ENCODE data around the gene MARS1. TPM values are rescaled to one million over a fixed set of nuclear protein-coding genes. Genes with fewer than 3 reads are reported as not detected.

MARS1 gene
- total RNA-seq, 1 donor from 2014 or later = 257 TPM

DNA sequence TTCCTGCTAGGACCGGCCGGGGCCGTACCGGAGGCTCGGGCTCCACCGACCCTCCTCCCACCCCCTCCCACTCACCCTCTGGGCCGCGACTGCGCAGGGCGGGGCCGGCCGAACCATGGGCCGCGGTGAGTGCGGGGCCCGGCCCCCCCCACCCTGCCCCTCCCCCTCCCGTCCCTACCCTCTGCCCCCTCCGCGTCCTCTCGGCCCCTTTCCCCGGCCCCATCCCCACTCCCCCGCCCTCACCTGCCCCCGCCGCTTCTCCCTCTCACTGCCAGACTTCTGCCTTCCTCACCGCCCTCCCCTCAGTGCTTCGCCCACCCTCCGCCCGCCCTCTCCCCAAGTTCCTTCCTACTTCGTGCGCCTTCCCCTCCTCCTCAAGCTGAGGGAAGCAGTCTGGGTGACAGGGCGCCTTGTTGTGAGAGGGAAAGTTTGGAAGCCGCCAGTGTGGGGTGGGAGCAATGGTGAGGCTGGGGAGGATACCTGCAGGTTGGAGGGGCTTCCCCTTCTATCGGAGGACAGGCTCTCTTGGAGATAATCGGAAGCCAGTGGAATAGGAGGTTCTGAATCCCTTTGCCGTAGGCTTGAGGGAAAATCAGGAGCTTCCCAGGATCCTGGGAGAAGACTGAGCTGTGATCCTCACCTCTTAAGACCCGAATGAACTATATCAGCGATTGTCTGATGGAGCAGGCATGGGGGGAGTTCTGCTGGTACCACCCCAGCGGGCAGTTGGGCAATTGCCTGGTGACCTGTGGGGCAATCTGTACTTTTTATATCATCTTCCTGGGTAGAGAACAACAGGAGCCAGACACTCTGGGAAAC, 35.2 kb downstream of the MARS1 start:
- peak overlapping the region; percentile 94 for H3K27ac Mint-ChIP-seq (ENCODE audit: unreplicated experiment)
- H3K36me3 Mint-ChIP-seq (ENCODE audit: low read depth) = peaks cover 13% of the 10 kb centered on the region
- H3K27me3 Mint-ChIP-seq (ENCODE audit: low read depth) = peaks cover 18% of the 10 kb centered on the region
- peak overlapping the region; percentile 97 for H3K4me3 Mint-ChIP-seq
- TF ChIP-seq, protein P1, sequence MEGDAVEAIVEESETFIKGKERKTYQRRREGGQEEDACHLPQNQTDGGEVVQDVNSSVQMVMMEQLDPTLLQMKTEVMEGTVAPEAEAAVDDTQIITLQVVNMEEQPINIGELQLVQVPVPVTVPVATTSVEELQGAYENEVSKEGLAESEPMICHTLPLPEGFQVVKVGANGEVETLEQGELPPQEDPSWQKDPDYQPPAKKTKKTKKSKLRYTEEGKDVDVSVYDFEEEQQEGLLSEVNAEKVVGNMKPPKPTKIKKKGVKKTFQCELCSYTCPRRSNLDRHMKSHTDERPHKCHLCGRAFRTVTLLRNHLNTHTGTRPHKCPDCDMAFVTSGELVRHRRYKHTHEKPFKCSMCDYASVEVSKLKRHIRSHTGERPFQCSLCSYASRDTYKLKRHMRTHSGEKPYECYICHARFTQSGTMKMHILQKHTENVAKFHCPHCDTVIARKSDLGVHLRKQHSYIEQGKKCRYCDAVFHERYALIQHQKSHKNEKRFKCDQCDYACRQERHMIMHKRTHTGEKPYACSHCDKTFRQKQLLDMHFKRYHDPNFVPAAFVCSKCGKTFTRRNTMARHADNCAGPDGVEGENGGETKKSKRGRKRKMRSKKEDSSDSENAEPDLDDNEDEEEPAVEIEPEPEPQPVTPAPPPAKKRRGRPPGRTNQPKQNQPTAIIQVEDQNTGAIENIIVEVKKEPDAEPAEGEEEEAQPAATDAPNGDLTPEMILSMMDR (conservative IDR thresholded peaks at IDR 0.05) = no peak
- H3K4me1 Mint-ChIP-seq = peaks cover 56% of the 10 kb centered on the region
- no peaks in the 10 kb centered on the region for H3K9me3 Mint-ChIP-seq
- DNase-seq (ENCODE audit: low read depth, low spot score) = peak; percentile 31

DNA sequence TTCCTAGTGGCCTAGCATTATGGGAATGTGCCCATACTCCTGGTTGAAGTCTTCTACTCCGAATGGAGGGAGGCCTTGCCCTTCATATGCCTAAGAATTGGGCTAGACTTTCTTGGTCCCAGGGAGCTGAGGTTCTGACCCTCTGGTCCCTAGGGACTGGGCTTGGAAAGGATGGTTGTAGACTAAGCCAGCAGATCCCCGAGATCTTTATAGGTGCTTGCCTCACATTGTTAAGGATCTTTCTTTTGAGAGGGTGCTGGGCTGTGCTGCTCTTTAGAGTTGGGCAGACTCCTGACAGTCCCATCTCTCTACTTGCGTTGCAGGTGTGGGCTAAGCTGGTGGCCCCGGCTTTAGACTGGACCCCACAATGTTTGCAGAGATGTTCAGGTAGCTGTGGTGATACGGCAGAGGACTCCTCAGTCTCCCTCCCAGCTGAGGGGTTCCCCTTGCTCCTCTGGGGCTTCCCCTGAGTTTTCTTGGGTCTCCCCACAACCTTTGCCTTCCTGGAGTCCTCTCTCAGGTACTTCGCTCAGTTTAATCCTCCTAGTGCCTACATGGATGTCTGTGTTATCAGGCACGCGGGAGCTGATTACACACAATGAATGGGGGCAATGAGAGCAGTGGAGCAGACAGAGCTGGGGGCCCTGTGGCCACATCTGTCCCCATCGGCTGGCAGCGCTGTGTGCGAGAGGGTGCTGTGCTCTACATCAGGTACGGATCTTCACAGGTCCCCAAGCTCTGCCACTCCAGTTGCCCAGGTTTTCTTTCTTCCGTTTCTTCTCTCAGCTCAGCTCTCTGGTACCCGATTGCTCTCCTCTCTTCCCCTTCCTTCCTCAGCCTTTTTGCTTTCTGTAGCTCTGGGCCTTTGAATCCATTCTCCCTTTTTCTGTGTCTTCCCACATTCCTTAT, 36.1 kb downstream of the MARS1 start:
- Mint-ChIP-seq H3K4me3 (peak overlapping the region; percentile 97), H3K36me3 (ENCODE audit: low read depth) (peaks cover 8% of the 10 kb centered on the region), H3K9me3 (no peaks in the 10 kb centered on the region), H3K4me1 (peaks cover 47% of the 10 kb centered on the region), H3K27me3 (ENCODE audit: low read depth) (peaks cover 18% of the 10 kb centered on the region), H3K27ac (ENCODE audit: unreplicated experiment) (peak overlapping the region; percentile 94)
- DNase-seq (ENCODE audit: low read depth, low spot score) = no peak
- TF ChIP-seq, protein P1 (conservative IDR thresholded peaks at IDR 0.05) = no peak

DNA sequence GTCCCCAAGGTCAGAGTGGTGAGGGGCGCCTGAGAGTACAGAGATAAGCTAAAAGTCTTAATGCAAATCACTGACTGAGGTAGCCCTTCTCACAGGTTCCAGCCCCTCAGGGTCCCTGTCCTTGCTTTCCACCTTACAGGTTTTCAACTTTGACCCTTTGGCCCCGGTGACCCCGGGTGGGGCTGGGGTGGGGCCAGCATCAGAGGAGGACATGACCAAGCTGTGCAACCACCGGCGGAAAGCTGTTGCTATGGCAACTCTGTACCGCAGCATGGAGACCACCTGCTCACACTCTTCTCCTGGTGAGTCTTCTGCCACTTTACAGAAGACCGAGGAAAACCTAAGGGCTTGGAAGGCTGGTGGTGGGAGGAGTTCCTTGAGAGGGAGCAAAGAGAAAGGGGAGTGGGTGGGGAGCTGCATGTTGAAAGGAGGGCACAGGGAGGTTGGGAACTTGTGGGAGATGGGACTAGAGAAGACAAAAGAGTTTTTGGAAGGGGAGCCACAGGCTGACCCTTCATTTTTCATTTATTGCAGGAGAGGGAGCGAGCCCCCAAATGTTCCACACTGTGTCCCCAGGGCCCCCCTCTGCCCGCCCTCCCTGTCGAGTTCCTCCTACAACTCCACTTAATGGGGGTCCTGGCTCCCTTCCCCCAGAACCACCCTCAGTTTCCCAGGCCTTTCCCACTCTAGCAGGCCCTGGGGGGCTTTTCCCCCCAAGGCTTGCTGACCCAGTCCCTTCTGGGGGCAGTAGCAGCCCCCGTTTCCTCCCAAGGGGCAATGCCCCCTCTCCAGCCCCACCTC, 37.1 kb downstream of the MARS1 start:
- Mint-ChIP-seq H3K4me1 (peaks cover 38% of the 10 kb centered on the region), H3K27me3 (ENCODE audit: low read depth) (peaks cover 18% of the 10 kb centered on the region), H3K36me3 (ENCODE audit: low read depth) (peaks cover 7% of the 10 kb centered on the region), H3K9me3 (no peaks in the 10 kb centered on the region), H3K4me3 (peak overlapping the region; percentile 97), H3K27ac (ENCODE audit: unreplicated experiment) (no peak overlapping the region)
- TF ChIP-seq, protein P1 (conservative IDR thresholded peaks at IDR 0.05) = no peak
- no peak for DNase-seq (ENCODE audit: low read depth, low spot score)

DNA sequence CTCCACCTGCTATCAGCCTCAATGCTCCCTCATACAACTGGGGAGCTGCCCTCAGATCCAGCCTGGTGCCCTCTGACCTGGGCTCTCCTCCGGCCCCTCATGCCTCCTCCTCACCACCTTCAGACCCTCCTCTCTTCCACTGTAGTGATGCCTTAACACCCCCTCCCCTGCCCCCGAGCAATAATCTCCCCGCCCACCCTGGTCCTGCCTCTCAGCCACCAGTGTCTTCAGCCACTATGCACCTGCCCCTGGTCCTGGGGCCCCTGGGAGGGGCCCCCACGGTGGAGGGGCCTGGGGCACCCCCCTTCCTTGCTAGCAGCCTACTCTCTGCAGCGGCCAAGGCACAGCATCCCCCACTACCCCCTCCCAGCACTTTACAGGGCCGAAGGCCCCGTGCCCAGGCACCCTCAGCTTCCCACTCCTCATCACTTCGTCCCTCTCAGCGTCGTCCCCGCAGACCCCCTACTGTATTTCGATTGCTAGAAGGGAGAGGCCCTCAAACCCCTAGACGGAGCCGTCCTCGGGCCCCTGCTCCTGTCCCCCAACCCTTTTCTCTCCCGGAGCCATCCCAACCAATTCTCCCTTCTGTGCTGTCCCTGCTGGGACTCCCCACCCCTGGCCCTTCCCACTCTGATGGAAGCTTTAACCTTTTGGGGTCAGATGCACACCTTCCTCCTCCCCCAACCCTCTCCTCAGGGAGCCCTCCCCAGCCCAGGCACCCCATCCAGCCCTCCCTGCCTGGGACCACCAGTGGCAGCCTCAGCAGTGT, 37.9 kb downstream of the MARS1 start:
- Mint-ChIP-seq H3K4me3 (peak overlapping the region; percentile 97), H3K9me3 (no peaks in the 10 kb centered on the region), H3K36me3 (ENCODE audit: low read depth) (peaks cover 4% of the 10 kb centered on the region), H3K4me1 (peaks cover 35% of the 10 kb centered on the region), H3K27ac (ENCODE audit: unreplicated experiment) (no peak overlapping the region), H3K27me3 (ENCODE audit: low read depth) (peaks cover 13% of the 10 kb centered on the region)
- TF ChIP-seq, protein P1 (conservative IDR thresholded peaks at IDR 0.05) = no peak
- DNase-seq (ENCODE audit: low read depth, low spot score) = no peak

Measured in neural crest cell (in vitro differentiated cells).